ENCODE measurements around the gene LRRK1.
A peak's percentile ranks its signal among the peaks of the same experiment; 100 is the strongest.

Gene LRRK1

GRCh38 chr15:100909565-100909964, 9.6 kb upstream of the LRRK1 start:
- in situ Hi-C loops (cut with MboI; ENCODE audit: low pct_unique_long_range_greater_than_20kb, low sequenced_read_pairs, unreplicated experiment): loop anchor here (25.0 kb wide), 2 partner anchors 272 to 353 kb away; partner anchors contain the start of gene CHSY1
- TF ChIP-seq, protein P1, sequence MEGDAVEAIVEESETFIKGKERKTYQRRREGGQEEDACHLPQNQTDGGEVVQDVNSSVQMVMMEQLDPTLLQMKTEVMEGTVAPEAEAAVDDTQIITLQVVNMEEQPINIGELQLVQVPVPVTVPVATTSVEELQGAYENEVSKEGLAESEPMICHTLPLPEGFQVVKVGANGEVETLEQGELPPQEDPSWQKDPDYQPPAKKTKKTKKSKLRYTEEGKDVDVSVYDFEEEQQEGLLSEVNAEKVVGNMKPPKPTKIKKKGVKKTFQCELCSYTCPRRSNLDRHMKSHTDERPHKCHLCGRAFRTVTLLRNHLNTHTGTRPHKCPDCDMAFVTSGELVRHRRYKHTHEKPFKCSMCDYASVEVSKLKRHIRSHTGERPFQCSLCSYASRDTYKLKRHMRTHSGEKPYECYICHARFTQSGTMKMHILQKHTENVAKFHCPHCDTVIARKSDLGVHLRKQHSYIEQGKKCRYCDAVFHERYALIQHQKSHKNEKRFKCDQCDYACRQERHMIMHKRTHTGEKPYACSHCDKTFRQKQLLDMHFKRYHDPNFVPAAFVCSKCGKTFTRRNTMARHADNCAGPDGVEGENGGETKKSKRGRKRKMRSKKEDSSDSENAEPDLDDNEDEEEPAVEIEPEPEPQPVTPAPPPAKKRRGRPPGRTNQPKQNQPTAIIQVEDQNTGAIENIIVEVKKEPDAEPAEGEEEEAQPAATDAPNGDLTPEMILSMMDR (IDR thresholded peaks at IDR 0.05; ENCODE audit: extremely low read depth, insufficient read depth, missing control alignments): no peak
- no peak for DNase-seq (ENCODE audit: low spot score)

DNA sequence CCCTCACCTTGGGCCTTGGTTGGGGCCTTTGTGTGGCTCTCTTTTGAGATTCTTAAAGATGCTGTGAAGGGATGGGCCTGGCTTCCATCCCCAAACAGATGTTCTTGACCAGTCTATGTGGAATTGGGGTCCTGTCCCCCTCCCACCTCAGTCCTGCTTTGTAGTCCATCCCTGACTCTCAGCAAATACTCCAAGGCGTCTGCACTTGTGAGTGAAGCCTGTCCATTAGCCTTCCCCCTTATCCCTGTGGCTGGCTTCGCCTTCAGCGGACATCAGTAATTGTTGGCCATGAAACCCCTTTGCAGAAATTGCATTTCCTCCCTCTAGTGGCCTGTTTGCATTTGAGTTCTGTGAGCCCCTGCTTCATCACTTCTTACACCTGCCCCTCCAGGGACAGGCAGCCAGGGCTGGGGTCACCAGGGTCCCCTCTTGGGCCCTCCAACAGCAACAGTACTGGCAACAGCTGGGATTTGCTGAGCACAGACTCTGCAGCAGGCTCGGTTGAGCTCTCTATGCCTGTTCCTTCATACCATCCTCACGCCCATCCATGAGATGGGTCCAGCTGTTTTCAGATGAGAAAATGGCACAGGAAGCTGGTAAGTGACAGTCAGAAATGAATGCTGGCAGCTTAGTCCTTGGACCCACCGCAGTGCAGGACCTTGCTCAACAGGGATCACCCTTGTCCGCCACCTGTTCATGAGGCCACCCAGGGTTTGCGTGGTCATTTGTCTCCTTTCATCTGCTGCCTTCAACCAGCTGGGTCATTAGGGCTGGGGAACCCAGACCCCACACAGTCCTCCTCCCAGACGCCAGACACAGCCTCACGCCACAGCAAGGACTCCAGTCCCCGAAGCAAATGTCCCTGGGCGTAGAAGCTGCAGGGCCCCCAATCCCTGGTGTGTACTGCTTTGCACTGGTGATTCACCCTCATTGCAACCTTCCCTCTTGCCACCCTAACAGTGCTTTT, 8.9 kb upstream of the LRRK1 start:
- in situ Hi-C loops (cut with MboI; ENCODE audit: low pct_unique_long_range_greater_than_20kb, low sequenced_read_pairs, unreplicated experiment): loop anchor here (10.0 to 25.0 kb wide), 3 partner anchors 95 to 352 kb away; partner anchors contain the start of gene CHSY1
- TF ChIP-seq, protein P1 (IDR thresholded peaks at IDR 0.05; ENCODE audit: extremely low read depth, insufficient read depth, missing control alignments): peak; percentile 4
- no peak for DNase-seq (ENCODE audit: low spot score)

- in situ Hi-C loops (cut with MboI; ENCODE audit: low pct_unique_long_range_greater_than_20kb, low sequenced_read_pairs, unreplicated experiment): loop anchor here (10.0 to 25.0 kb wide), 3 partner anchors 94 to 351 kb away; partner anchors contain the start of gene CHSY1
- TF ChIP-seq, protein P1 (IDR thresholded peaks at IDR 0.05; ENCODE audit: extremely low read depth, insufficient read depth, missing control alignments): no peak
- no peak for DNase-seq (ENCODE audit: low spot score)
Measured at GRCh38 chr15:100911086-100911485, 8.1 kb upstream of the LRRK1 start.

DNA sequence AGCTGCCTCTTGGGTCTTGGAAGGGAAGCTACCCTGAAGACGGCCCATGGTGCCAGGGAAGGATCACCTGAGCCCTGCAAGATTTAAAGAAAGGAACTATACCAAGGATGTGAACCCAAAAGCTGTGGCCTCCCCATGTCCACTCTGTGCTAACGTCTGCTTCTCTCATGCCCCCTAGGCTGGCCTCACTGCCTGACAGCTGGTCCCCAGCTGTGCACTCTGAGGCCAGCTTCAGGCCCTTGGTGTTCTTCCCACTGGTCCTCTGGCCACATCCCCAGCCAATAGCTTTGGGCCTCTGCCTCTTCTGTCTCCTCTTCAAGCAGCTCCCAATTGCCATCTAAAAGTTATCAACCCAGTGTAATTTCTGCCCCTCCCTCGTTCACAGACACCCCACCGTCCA, 5.2 kb upstream of the LRRK1 start:
- no peak for DNase-seq (ENCODE audit: low spot score)
- in situ Hi-C loops (cut with MboI; ENCODE audit: low pct_unique_long_range_greater_than_20kb, low sequenced_read_pairs, unreplicated experiment): loop anchor here (10.0 to 25.0 kb wide), 3 partner anchors 91 to 348 kb away; partner anchors contain the start of gene CHSY1
- TF ChIP-seq, protein P1 (IDR thresholded peaks at IDR 0.05; ENCODE audit: extremely low read depth, insufficient read depth, missing control alignments): no peak

- in situ Hi-C loops (cut with MboI; ENCODE audit: low pct_unique_long_range_greater_than_20kb, low sequenced_read_pairs, unreplicated experiment): loop anchor here (10.0 to 25.0 kb wide), 3 partner anchors 90 to 347 kb away; partner anchors contain the start of gene CHSY1
- DNase-seq (ENCODE audit: low spot score): no peak
- TF ChIP-seq, protein P1 (IDR thresholded peaks at IDR 0.05; ENCODE audit: extremely low read depth, insufficient read depth, missing control alignments): no peak
Measured at GRCh38 chr15:100914876-100915275, 4.3 kb upstream of the LRRK1 start.

DNA sequence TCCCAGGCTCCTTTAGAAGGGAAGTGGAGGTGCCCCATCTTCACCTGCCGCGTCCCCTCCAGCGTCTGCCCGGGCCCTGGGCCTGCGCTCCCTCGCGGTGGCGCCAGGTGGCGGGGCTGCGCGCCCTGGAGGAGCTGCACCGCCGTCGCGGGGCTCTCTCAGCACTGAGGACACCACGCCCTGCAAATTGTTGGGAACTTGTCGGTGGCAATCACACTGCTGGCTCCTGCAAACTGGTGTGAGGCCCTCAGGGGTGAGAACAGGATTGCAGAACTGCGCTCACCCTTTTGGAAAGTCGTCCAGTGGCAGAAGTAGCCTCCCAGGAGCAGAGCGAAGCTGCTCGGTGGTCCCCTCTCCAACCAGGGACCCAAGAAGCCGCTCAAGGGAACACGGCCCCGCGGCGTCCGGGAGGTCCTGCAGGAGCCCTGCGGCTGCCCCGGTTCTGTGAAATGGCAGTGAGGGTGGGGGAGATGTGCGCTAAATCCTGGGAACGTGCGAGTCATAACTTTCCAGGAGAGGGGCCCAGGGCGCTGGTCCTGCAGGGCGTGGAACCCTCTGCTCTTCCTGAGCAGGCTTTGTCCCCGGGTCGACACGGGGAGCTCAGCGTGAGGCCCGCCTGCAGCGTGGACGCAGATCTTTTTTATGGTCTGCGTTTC, 995 bp upstream of the LRRK1 start:
- TF ChIP-seq, protein P1 (IDR thresholded peaks at IDR 0.05; ENCODE audit: extremely low read depth, insufficient read depth, missing control alignments): peak; percentile 99
- DNase-seq (ENCODE audit: low spot score): peak; percentile 93
- in situ Hi-C loops (cut with MboI; ENCODE audit: low pct_unique_long_range_greater_than_20kb, low sequenced_read_pairs, unreplicated experiment): loop anchor here (10.0 to 25.0 kb wide), 3 partner anchors 87 to 344 kb away; partner anchors contain the start of gene CHSY1
